Caki2 (cell line): ENCODE results near the gene OCEL1. TPM values are rescaled to one million over a fixed set of nuclear protein-coding genes. Genes with fewer than 3 reads are reported as not detected.

Experiments
- DNase-seq: peaks from one replicate; pipeline ENCODE4 v3.0.0-alpha.2; 2015; ENCODE audit warnings: low read depth
- in situ Hi-C: cut with HindIII; loops from 2 replicates; pipeline ENCODE4 v1.10.0; 2016; ENCODE audit warnings: low sequenced_read_pairs, low pct_unique_long_range_greater_than_20kb, mixed read lengths
- total RNA-seq: library from RNA; depleted of rRNA; stranded (reverse); fragments of >200 nt; shearing (Covaris generic); gene quantifications from 2 replicates; pipeline ENCODE4 v1.2.3, GENCODE V29; 2014; ENCODE audit warnings: low replicate concordance

The OCEL1 gene
- total RNA-seq, 1 experiment from 2014 or later, result 26.0 TPM

DNA sequence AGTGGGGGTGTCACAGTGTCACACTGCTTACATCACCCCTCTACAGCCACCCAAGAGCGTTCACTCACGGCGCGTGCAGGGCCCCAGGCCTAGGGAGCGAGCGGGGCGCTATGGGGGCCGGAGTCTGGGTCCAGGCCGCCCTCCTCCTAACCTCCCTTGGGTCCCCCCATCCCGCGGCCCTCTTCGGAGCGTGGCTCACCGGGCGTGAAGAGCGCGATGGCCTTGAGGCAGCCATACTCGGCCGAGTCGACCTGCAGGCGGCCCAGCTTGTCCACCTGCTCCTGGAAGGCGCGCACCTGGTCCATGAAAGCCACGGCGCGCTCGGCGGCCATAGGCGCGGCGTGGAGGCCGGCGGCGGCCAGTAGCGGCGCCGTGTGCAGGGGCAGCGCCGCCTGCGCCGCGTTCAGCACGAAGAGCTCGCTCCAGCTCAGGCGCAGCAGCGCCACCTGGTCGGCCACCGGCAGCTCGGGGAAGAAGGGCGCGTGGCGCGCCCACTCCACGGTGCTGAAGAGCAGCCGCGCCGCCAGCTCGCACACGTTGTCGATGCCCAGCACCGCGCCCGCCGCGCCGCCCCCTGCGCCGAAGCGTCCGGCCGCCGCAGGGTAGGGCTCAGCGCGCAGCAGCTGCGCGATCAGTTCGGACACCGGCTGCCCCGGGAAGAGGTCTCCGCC, 9.4 kb downstream of the OCEL1 start:
- DNase-seq, result no peak
- in situ Hi-C loops, result no loop called here

DNA sequence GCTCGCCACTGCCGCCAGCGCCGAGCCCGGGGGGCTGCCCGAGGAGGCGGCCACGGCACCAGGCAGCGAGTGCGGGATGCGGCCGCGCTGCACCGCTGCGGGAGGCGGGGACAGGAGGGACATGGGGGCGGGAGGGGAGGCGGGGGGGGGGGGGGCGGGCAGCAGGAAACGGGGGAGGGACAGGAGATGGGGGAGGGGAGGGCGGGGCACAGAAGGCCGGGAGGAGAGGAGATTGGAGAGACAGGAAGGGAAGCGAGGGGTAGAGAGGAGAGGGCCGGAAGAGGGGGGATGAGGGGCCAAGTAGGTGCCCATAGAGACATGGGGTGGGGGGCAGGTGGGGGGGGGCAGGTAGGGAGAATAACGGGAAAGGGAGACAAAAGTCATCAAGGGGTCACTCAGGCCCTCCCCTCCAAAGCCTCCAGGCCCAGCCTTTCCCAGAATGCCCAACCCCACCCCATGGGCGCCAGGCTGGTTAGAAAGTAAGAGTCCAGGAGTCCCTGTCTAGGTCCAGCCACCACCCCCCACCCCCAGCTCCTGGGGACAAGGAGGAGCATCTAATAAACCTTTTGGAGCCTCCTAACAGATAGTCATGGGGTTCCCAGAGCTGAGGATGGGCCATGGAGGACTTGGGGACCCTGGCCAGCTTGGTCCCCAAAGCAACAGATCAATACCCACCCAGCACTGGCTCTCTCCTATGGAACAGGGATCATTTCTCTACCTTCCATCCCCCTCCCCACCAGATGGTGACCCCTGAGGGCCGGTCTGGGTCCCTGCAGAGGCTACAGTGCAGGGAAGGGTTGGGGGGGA, 10.1 kb downstream of the OCEL1 start:
- in situ Hi-C loops, result no loop called here
- DNase-seq, result no peak

DNA sequence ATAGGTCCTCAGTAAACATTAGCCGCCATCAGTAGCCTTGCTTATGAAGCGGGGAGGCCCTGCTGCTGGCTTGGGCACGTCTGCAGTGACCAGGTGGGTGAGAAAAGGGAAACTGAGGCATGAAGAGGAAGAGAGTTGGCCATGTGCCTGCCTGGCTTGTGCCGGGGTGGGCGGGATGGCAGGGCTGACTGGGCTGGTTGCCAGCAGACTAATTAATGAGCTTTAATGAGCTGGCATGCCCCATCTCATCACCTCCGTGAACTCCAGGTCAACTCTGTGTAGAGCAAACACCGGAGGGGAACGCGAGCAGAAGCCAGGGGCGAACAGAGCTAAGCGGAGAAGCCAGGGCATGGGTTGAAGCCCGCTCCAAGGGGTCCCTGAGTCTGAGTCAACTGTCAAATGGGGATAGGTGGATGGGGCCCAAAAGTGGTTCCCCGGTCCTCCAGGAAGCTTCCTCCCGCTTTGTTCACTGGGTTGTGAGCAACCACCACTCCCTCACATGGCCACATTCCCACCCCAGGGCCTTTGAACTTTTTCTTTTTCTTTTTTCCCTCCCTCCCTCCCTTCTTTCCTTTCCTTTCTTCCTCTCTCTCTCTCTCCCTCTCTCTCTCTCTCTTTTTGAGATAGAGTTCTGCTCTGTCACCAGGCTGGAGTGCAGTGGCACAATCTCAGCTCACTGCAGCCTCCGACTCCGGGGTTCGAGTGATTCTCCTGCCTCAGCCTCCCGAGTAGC, 11.0 kb downstream of the OCEL1 start:
- in situ Hi-C loops, result no loop called here
- no peak for DNase-seq

DNA sequence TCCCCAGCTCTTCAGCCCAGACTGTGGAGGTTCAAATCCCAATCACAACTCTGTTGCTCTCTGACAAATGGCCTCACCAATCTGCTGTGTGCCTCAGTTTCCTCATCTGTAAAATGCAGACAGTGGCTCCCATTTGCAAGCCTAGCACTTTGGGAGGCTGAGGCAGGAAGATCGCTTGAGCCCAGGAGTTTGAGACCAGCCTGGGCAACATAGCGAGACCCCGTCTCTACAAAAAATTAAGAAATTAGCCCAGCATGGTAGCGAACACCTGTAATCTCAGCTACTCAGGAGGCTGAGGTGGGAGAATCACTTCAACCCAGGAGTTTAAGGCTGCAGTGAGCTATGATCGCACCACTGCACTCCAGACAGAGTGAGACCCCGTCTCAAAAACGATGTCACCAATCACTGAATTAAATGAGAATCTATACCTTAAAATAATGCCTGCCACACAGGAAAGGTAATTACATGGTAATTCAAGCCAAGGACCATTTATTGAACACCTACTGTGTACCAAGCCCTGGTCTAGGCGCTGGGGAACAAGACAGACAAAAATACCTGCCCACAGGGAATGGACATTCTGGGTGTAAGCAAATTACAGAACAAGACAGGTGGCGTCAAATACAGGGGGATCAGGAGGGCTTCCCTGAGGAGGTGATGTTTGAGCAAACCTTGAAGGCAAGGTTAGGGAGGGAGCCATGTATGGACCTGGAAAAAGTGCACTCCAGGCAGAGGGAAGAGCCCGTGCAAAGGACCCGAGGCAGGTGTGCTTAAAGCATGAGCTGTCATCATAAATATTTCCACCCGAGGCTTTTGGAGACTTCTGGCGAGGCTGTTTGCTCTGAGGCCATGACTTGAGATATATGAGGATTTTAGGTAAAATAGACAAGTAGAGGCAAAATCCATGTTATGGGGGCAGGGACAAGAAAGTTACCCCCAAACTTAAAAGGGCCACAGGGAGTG, 12.0 kb downstream of the OCEL1 start:
- DNase-seq, result no peak
- in situ Hi-C loops, result no loop called here

DNA sequence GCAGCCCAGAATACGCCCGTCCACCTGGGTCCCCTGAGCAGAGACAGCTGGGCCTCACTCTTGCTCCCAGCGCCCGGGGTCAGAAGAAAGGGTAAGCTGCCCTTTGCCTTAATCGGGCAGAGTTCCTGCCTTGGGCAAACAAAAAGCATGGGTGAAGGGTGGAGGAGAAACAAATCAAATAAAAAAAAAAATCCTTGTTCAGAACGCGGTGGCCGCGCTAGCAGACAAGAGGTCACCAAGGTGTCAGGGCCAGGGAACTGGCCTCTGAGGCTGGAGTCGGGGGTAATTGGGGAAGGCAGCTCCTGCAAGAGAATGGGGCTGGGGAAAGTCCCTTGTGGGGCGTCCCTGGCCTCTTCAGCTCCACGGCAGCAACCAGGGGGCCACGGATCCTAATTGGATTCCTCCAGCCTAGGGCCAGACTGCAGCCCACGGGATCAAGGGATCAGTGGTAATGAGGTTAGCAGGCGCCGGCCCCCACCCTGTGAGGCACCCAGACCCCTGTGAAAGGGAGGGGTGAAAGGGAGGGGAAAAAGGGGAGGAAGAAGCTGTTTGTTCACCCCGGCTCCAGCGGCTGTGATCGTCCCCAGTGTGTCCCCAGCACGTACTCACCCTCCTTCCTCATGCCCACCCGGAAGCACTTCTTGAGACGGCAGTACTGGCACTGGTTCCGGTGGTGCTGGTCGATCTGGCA, 14.2 kb downstream of the OCEL1 start:
- in situ Hi-C loops, result no loop called here
- no peak for DNase-seq

DNA sequence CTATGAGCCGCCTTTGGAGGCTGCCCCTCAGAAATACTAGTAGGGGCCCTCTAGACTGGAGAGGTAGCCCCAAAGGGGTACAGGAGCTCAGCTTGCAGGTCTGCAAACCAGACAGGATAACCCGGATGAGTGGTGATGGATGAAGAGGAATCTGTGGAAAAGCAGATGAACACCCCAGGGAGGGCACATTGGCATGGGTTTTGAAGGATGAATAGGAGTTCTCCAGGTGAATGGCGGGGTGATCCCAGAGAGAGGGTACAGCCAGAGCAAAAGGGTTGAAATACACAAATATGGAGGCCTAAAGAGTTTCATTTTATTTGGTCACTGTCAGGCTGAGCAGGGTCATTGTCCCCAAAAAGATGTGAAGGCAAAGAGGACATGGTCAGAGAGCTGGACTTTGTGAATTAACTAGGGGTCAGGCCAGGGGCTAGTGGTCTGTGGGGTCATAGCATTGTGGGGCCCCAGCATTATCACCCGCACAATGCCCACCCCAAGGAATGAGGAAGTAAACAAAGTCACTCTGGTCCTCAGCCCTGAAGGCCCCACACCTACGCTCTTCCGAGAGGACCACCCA, 14.9 kb downstream of the OCEL1 start:
- in situ Hi-C loops, result no loop called here
- DNase-seq, result no peak

DNA sequence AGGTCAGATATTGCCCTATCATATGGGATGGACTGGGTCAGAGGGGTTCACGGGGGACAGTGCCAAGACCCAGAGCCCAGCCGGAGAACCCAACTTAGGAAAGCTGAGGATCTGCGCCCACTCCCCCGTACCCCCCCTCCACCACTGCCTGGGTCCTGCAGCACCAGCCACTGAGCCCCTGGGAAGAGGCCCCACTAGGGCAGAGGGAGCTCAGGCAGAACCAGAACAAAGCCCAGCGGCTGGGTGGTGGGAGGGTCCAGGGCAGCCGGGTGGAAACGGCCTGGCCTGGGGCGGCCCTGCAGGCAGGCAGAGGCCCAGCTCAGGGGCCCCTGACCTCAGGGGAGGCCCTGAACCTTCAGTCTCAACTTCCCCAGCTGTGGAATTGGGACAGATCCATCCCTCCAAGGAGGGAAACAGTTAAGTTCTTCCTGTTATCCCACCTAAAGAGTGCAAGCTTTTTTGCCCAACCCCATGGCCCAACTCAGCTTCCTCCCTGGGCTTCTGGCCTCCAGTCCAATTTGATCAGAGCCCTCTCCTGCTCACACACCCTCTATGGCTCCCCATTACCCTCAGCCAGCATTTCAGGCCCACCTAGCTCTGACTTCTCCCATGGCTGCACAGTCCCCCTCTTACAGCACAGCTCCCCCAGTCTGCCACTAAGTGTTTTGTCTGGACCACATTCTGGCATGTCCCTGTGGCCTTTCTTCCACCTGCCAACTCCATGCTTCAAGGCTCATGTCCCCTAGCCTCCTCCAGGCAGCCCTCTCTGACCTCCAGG, 16.6 kb downstream of the OCEL1 start:
- DNase-seq, result no peak
- in situ Hi-C loops, result no loop called here

DNA sequence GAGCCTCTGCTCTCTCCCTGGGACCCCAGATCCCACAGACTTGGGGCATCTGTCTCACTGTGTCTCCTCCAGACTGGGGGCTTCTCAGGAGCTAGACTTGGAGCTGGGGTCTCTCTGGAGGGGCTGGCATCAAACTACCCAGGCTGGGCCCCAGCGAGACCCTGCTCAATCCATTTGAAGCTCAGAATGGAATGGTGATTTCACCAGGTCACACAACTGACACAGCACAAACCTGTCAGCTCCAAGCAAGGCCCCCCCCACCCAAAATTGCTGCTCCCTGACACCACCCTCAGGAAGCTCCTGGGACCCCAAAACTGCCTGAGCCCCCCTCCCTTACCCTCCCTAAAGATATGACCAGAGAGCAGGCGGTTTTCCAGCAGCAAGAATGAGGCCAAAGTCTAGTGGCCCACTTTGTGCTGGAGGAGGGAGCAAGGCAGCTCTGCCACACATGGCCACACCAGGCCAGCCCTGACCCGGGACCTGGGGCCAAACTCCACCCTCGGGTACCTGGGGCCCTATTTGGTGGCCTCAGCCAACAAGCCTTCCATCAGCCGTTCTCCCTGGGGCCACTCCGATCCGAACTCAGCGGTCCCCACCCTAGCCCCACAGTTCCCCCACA, 17.3 kb downstream of the OCEL1 start:
- no peak for DNase-seq
- in situ Hi-C loops, result no loop called here

DNA sequence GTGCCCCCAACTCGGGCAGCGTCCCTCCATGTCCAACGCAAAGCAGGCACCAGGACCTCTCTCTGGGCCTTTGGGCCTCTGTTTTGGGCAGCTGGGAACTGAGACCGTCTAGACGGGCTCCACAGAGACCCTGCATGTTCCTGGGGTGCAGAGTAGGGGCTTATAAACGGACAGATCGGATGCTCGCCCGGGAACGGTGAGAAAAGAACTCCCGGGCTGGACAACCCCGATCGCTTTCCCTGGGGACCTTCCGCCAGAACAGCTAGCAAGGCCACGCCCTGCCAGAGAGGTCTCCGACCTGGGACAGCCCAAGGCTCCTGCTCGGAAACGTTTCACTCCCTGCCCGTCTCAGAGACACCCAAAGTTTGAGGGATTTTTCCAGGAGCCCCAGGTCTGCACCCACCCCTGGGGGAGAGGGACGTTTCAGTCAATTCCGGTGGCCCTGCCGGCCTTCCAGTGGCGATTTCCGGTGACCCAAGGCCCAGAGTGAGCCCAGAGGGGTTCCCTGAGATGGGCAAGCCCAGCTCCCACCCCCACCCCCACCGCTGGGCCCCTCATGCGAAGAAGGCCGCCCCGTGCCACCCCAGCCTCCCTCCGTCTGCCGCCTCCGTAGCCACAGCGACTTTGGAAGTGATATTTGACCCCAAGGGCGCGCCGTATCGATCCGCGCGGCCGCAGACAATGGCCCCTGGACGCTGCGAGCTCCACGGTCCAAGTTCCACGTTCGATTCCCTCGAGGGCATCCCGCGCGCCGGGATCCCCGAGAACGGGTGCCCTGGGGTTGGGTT, 18.0 kb downstream of the OCEL1 start:
- peak; percentile 52 for DNase-seq
- in situ Hi-C loops, result no loop called here

DNA sequence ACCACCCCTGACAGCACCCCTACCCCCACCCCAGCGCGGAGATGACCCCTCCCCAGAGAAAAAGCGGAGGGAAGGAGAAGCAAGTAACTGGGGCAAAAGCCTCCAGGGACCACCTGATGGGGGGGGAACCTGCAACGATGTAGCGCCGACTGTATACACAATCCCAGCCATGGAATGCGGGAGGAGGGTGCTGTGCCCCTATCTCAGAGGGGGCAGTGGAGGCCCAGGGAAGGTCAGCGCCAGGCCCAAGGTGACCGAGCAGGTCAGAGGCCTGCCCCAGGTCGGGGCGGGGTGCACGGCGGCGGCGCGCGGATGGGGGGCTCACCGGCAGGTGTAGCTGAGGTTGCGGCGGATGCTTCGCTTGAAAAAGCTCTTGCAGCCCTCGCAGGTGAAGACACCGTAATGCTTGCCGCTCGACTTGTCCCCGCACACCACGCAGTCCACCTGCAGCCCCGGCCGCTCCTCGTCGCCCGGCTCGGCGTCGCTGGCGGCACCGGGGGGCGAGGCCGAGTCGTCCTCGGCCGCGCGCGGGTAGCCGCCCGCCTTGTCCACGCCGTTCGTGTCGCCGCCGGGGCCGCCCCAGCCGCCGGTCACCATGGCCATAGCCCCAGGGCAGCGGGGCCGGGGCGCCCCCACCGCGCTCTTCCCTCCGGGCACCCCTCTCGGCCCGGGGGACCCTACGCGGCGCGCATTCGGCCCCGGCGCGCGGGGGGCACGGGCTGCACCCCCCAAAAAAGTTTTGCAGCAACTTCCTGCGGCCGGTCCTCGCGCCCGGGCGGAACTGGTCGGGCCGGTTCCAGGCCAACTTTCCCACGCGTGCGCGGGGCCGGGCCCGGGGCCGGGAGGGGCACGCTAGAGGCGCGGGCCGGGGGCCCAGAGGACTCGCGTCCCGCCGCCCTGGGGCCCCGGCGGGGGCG, 18.9 kb downstream of the OCEL1 start:
- in situ Hi-C loops, result no loop called here
- DNase-seq, result no peak

DNA sequence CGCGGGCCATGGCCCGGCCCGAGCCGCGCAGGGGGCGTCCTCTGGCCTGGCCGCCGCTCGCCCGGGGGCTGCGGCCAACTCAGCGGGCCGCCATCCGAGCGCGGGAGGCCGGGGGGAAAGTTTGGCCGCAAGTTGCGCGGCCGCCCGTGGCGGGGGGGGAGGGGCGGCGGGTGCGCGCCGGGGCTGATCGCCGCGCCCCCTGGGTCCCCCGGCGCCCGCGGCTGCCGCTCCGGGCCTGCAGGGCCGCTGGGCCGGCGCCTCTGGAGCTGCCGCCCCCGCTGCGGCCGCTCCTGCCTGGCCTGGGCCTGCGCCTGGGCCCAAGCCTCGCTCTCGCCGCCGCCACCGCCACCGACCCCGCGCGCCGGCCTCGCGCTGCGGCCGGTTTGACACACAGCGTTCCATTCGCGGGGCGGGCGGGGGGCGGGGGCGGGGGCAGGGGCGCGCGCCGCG, 19.5 kb downstream of the OCEL1 start, which contains the start of gene NR2F6:
Gene NR2F6, minus strand, starts transcription at position 385 of the 450 bp plus-strand sequence. CDS start 699 bp downstream, outside the sequence.
- in situ Hi-C loops, result no loop called here
- DNase-seq, result no peak

DNA sequence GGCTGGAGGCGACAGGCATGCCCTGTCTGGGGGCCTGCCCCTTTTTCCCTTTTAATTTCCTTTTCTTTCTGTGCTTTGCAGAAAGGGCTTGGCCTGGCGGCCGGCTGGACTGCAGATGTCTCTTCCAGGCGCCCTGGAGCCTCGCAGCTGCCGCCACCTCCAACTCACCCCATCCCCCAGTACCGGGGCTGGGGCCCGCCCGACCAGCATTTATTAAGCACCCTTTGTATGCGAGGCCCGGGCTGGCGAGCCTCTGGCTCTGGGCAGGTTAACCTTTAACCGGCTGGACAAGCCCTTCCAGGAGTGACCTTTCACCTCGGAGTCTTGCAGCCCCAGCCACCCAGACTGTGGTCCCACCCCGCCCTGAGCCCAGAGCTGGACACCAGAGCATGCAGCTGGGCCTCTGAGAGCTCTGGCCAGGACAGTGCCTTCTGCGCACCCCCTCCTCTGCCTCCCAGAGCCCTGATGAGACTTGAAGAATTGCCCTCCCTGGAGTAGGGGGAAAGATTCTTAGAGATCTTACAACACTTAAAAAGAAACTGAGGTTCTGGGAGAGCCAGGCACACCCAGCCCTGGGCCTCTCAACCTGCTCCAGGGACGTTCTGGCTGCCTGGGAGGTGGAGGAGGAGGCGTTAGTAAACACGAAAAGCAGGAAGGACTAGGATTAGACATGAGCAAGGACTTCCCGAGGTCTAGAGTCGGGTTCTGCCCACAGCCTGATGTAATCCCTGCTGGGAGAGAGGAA, 20.8 kb downstream of the OCEL1 start:
- in situ Hi-C loops, result no loop called here
- DNase-seq, result no peak

DNA sequence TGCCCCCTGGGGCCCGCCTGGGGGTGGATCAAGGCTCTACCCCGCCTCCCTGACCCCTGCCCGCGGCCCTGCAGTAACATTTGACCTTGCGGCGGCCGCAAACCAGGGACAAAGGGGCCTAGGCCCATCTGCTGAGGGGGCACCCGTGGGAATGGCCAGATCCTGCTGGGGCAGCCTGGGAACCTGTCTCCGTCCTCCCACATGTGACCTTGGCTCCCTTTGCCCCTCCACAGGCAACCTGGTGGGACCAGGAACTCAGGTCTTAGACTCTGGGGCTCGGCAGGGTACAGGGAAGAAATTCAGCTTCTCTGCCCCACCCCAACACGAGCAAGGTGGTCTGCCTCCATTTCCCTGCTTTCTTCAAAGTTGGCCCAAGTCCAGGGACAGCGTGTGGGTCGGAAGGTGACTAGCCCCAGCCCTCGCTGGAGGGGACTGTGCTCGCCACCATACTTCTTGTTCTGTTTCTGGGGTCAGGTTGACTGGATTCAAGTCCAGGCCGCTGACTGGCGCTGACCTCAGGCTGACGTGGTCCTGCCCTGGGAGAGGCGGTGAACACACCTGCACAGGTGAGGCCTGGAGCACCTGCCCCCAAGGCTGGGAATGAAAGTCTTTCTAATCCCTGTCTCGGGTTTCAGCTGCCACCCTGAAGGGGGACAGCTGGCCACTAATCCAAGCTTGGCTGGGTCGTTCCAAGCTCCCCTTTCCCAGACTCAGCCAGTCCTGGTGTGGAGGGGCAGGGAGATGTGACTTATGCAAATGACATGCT, 22.2 kb downstream of the OCEL1 start:
- in situ Hi-C loops, result no loop called here

More for the DNA sequence above, 22.2 kb downstream of the OCEL1 start:
- no peak for DNase-seq
